ENCODE measurements around the gene FXYD6. TPM values are rescaled to one million over a fixed set of nuclear protein-coding genes. Genes with fewer than 3 reads are reported as not detected.
"Not testable (repeated sequence)": the region's sequence is repeated elsewhere in the genome, so short reads cannot be mapped to it uniquely, and the experiment has no call there.

FXYD6 gene
- total RNA-seq, 1 experiment from 2014 or later = 5.4 TPM

GRCh38 chr11:117875382-117876058 lies 938 bp downstream of the FXYD6 start:
- in situ Hi-C loops (cut with HindIII; ENCODE audit: low pct_unique_long_range_greater_than_20kb, low sequenced_read_pairs) = no loop called here
- no peak for DNase-seq (ENCODE audit: low read depth, low spot score)

DNA sequence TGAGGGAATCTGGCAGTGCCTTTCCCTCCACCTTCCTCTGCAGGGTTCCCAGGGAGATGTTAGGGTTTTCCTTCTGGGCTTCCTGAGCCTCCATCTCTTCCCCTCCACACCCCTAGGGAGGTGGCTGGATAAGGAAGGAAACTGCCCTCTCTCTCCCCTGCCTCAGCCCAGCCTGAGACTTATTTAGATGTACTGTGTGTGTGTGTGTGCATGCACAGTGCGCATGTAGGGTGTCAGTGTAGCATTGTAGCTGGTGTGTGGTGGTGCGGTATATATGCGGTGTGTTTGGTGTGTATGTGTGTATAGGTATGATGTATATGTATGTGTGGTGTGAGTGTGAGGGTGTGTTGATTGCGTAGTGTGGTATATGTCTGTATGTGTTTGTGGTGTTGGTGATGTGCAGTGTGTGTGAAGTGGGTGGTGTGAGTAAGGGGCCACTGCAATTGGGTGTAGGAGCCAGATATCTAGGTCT lies 1.5 kb downstream of the FXYD6 start:
- in situ Hi-C loops (cut with HindIII; ENCODE audit: low pct_unique_long_range_greater_than_20kb, low sequenced_read_pairs) = no loop called here
- DNase-seq (ENCODE audit: low read depth, low spot score) = no peak

- DNase-seq (ENCODE audit: low read depth, low spot score) = no peak
- in situ Hi-C loops (cut with HindIII; ENCODE audit: low pct_unique_long_range_greater_than_20kb, low sequenced_read_pairs) = no loop called here
Measured at GRCh38 chr11:117874253-117874909, 2.1 kb downstream of the FXYD6 start.

GRCh38 chr11:117873828-117874125 lies 2.7 kb downstream of the FXYD6 start:
- in situ Hi-C loops (cut with HindIII; ENCODE audit: low pct_unique_long_range_greater_than_20kb, low sequenced_read_pairs) = no loop called here

GRCh38 chr11:117872975-117873827 lies 3.3 kb downstream of the FXYD6 start:
- no peak for DNase-seq (ENCODE audit: low read depth, low spot score)
- in situ Hi-C loops (cut with HindIII; ENCODE audit: low pct_unique_long_range_greater_than_20kb, low sequenced_read_pairs) = no loop called here

More at GRCh38 chr11:117873828-117874125, 2.7 kb downstream of the FXYD6 start:
- DNase-seq (ENCODE audit: low read depth, low spot score) = no peak

DNA sequence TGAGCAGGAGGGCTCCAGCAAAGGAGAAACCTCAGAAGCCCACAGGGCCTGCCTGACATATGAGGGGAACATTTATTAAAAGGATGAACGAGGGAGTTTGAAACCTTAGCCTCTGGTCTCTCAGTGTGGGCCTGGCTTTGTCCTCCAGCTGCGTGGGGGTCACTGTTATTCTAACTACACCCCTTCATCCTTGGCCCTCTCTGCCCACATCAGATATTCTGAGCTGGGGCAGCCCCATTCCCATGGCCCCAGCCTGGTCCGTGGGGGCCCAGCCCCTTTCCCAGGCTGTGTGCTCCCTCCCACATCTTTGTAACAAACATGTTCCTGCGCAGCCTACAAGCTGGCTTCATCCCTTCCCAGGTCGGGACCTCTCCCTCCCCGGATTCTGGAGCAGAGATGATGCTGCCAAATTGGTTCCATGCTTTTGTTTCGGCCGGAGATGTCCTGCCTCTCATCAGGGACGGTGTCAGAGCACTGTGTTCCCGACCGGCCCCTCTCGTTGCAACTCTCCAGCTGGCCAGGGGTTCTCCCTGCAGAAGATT lies 4.0 kb downstream of the FXYD6 start:
- in situ Hi-C loops (cut with HindIII; ENCODE audit: low pct_unique_long_range_greater_than_20kb, low sequenced_read_pairs) = no loop called here
- DNase-seq (ENCODE audit: low read depth, low spot score) = no peak

GRCh38 chr11:117871784-117872183 lies 4.7 kb downstream of the FXYD6 start:
- DNase-seq (ENCODE audit: low read depth, low spot score) = no peak
- in situ Hi-C loops (cut with HindIII; ENCODE audit: low pct_unique_long_range_greater_than_20kb, low sequenced_read_pairs) = no loop called here

GRCh38 chr11:117871160-117871559 lies 5.3 kb downstream of the FXYD6 start:
- in situ Hi-C loops (cut with HindIII; ENCODE audit: low pct_unique_long_range_greater_than_20kb, low sequenced_read_pairs) = no loop called here
- DNase-seq (ENCODE audit: low read depth, low spot score) = no peak

- in situ Hi-C loops (cut with HindIII; ENCODE audit: low pct_unique_long_range_greater_than_20kb, low sequenced_read_pairs) = no loop called here
- no peak for DNase-seq (ENCODE audit: low read depth, low spot score)
Measured at GRCh38 chr11:117870103-117870952, 6.1 kb downstream of the FXYD6 start.

- no peak for DNase-seq (ENCODE audit: low read depth, low spot score)
- in situ Hi-C loops (cut with HindIII; ENCODE audit: low pct_unique_long_range_greater_than_20kb, low sequenced_read_pairs) = no loop called here
Measured at GRCh38 chr11:117869604-117870003, 6.9 kb downstream of the FXYD6 start.

GRCh38 chr11:117868815-117869561 lies 7.5 kb downstream of the FXYD6 start:
- in situ Hi-C loops (cut with HindIII; ENCODE audit: low pct_unique_long_range_greater_than_20kb, low sequenced_read_pairs) = no loop called here
- DNase-seq (ENCODE audit: low read depth, low spot score) = no peak

GRCh38 chr11:117868088-117868487 lies 8.4 kb downstream of the FXYD6 start:
- DNase-seq (ENCODE audit: low read depth, low spot score) = no peak
- in situ Hi-C loops (cut with HindIII; ENCODE audit: low pct_unique_long_range_greater_than_20kb, low sequenced_read_pairs) = no loop called here

DNA sequence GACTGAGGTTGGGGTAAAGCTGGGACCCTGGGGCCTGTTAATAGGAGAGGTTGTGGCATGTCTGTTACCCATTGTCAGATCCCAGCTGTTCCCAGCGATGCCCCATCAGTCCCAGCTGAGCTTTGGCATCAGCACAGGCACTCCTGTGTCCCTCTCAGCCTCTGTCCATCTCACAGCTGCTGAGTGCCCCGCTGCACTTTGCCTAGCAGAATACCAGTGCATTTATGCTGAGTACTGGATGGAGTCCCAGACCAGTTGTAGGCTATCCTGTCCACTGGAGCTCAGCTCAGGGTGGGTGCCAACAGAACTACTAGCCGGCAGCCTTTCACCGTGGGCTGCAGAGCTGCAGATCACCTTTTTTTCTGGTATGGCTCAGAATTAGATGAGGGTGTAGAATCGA lies 9.9 kb downstream of the FXYD6 start:
- in situ Hi-C loops (cut with HindIII; ENCODE audit: low pct_unique_long_range_greater_than_20kb, low sequenced_read_pairs) = no loop called here
- no peak for DNase-seq (ENCODE audit: low read depth, low spot score)

GRCh38 chr11:117865546-117865945 lies 10.9 kb downstream of the FXYD6 start:
- DNase-seq (ENCODE audit: low read depth, low spot score); in situ Hi-C loops (cut with HindIII; ENCODE audit: low pct_unique_long_range_greater_than_20kb, low sequenced_read_pairs): not testable (repeated sequence)

GRCh38 chr11:117863383-117863782 lies 13.1 kb downstream of the FXYD6 start:
- in situ Hi-C loops (cut with HindIII; ENCODE audit: low pct_unique_long_range_greater_than_20kb, low sequenced_read_pairs) = no loop called here
- no peak for DNase-seq (ENCODE audit: low read depth, low spot score)

DNA sequence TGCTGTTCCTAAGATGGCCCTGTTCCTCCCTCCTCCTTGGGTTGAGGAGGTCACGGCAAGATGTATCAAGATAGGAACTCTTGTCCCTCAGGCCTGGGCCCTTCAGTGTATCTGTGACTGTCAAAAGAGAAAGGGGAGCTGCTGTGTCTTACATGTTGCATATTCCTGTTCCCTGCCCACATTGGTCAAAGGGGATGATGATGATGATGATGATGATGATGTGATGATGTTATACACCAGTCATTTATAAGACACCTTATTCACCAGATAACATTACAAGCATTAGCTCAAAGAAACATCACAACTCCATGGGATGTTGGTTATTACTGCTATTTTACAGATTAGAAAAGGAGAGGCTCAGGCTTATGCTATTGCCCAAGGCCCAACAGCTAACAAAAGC lies 13.7 kb downstream of the FXYD6 start:
- in situ Hi-C loops (cut with HindIII; ENCODE audit: low pct_unique_long_range_greater_than_20kb, low sequenced_read_pairs) = no loop called here
- no peak for DNase-seq (ENCODE audit: low read depth, low spot score)

Data from SK-MEL-5 (cell line).